Activated CD8-positive, alpha-beta memory T cell treated with anti-CD3 and anti-CD28 coated beads, Interleukin-2, amount 50 U/mL, for 1 hour (primary cell): ENCODE measurements around the gene OR4M1.
"Not testable (repeated sequence)": the region's sequence is repeated elsewhere in the genome, so short reads cannot be mapped to it uniquely, and the experiment has no call there.

Experiments
- DNase-seq: peaks from one replicate; pipeline ENCODE4 v3.0.0-alpha.2; 2020; ENCODE audit errors: extremely low read depth

Gene OR4M1, protein sequence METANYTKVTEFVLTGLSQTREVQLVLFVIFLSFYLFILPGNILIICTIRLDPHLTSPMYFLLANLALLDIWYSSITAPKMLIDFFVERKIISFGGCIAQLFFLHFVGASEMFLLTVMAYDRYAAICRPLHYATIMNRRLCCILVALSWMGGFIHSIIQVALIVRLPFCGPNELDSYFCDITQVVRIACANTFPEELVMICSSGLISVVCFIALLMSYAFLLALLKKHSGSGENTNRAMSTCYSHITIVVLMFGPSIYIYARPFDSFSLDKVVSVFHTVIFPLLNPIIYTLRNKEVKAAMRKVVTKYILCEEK

DNA sequence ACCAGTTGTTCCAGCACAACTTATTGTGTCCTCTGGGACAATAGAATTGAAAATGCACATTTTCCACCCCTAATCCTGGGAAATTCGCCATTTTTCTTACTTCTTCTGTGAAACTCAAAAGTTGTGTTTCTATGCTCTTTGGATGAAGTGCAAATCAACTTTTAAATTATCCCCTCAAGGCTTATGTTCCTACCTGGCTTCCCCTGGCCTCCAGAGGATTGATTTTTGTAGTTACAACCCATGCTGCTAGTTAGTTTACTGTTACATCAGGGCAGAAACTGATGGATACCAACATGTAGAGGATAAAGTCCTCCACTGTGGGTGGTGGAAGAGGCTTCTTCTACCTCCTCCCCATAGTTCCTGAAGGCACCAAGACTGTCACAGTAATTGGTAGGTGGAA, at the start of gene OR4M1:
Gene OR4M1 (plus strand): TSS at position 301 of the 400 bp plus-strand sequence. CDS start 6,819 bp downstream, outside the sequence.
- not testable (repeated sequence) for DNase-seq

DNA sequence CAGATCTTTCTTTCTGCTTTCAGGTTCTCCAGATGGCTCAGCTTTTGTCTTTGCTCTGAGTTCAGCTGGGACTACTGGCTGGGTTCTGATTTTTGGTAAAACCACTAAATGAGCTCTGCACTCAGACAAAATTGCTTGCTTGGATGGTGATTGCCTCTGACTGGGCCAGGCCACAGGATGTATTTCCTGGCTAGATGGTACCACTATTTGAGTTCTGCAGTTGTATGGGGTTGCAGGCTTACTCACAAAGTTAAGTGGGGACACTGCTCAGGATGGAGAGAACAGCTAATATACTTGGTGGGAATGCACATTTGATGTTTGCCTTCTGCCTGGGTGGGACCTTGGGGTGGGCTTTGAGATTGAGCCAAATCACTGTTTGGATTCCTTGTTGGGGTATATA, 43.9 kb upstream of the OR4M1 start:
- no peak for DNase-seq

DNA sequence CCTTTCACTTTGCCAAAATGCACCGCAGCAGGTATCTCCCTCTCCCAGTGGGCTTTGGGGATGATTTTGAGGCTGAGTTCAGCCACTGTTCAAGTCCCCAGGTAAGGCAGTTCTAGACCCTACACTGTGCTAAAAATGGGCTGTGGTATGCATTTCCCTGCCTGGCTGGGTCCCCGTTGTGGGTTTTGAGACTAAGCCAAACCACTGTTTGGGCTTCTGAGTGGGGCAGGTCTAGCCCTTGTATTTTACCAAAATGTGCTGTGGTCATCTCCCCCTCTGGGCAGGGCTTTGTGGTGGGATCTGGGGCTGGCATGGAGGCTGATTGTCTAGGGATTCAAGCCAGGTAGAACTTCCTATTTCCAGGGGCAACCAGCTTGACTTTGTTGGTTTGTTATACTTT, 43.5 kb upstream of the OR4M1 start:
- no peak for DNase-seq

DNA sequence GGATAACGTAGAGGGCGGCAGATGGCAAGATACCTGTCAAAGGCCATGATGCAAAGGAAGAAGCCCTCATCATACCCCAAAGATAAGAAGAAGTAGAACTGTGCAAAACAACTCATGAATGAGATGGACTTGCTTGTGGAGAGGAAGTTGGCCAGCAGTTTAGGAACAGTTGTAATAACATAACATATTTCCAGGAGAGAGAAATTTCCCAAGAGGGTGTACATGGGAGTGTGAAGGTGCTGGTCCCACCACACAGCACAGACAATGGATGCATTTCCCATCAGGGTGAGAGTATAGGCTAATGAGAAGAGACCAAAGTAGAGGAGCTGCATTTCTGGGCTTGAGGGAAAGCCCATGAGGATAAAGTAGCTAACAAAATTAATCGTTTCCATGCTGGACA, 39.4 kb upstream of the OR4M1 start:
- DNase-seq: not testable (repeated sequence)

DNA sequence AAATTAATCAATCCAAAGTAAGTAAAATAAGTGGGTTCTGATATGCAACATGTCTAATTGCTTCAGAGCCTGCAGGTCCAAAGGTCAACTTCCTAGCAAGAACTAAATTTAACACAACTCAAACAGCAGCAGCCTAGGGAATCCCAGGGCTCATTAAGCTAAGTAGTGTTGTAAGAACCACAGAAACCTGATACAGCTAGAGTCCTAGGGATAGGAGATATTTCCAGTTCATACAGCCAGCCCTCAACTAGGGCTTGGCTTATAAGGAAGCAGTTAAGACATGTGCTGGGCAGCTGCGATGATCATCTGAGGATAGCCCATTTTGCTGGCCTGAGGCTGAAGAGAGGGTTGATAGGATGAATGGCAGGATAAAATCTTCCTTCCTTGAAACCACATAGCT, 30.0 kb upstream of the OR4M1 start, which contains the start of gene OR4Q3:
Gene OR4Q3 (plus strand): TSS at position 316 of the 400 bp plus-strand sequence.
- DNase-seq: no peak

DNA sequence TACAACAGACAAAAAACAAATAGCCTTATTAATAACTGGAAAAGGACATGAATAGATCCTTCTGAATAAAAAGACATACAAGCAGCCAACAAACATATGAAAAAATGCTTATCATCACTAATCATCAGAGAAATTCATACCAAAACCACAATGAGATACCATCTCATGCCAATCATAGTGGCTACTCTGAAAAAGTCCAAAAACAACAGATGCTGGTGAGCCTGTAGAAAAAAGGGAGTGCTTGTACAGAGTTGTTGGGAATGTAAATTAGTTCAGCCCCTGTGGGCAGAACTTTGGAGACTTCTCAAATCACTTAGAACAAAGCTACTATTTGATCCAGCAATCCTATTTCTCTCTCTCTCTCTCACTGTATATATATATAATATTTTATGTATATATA, 21.0 kb upstream of the OR4M1 start:
- not testable (repeated sequence) for DNase-seq

DNA sequence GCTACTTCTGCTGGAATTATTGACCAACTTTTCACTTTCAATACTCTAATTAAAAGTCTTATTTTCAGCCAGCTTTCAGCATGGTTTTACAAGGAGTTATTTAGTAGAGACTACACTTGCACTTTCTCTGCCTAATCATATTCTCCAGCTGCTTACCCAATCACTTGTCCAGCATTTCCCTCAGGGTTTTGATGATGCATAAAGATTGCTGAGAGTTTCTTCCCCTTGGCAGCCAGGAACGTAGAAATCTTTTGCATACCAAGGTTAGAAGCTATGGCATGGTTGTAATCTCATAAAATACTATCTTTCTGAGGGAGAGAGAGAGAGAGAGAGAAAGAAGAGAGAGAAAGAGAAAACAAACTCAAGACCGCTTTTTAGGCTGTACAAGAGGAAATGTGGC, 19.1 kb upstream of the OR4M1 start:
- no peak for DNase-seq

DNA sequence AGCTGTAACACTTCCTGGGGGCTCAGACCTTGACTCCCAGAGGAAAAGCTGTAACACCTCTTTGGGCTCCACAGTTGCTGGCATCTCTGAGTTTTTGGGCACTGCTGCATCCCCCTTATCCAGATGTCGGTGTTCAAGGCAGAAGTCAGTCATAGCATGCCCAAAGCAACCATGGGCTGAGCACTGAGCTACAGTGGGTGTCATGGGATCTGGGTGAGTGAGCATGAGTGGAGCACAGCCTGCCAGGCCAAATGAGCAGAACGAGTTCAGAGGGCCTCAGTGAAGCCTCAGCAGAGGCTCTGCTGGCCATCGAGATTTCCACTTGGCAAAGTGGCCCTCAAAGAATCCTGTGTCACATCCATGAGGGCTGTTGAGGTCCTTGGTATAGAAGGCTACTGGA, 1.8 kb upstream of the OR4M1 start:
- not testable (repeated sequence) for DNase-seq

DNA sequence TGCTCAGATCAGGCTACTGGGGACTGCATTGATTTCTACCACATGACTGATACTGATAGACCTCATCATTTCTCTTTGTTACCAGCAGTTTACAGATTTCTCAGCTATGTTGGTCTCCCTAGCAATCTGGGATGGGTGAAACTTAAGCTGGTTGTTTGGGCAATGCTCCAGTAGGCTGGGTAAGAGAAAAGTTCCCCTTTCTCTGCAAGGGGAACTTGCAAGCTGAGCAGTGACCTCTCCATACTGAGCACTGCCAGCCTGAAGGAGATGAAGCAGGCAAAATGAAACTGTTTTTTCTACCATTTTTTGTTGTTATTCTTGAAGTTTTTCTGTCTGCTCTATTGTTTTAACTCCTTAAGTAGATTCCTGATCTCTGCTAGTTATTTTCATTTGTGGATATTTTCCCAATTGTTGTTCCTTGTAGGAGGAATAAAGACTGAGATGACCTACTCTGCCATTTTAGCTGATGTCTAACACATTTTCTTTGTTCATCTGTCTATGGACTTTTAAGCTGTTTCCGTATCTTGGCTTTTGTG, 1.3 kb upstream of the OR4M1 start:
- DNase-seq: no peak

DNA sequence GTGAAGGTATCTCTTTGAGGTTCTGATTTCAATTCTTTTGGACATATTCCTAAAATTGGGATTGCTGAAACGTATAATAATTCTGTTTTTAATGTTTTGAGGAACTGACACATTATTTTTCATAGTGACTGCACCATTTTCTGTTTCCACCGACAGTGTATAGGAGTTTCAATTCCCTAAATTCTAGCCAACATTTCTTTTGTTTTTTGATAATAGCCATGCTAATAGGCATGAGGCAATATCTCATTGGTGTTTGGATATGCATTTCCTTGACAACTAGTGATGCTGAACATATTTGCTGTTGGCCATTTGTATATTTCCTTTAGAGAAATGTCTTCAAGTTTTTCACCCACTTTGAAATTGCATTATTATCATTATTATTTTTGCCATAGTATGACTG, 850 bp upstream of the OR4M1 start:
- not testable (repeated sequence) for DNase-seq

DNA sequence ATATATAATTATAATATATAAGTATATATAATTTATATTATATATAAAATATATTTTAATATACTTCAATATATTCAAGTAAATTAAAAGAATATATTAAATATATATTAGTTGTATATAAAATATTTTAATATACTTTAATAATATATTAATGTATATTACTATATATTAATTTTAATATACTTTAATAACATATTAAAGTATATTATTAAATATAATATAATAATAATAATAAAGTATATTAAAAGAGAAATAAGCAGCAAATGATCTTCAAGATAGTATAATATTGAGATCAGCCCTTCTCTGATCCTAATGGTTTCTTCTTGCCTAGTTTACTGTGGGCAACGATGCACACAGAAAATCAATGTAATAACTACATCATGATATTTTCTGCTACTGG, 2.3 kb downstream of the OR4M1 start:
- DNase-seq: no peak

DNA sequence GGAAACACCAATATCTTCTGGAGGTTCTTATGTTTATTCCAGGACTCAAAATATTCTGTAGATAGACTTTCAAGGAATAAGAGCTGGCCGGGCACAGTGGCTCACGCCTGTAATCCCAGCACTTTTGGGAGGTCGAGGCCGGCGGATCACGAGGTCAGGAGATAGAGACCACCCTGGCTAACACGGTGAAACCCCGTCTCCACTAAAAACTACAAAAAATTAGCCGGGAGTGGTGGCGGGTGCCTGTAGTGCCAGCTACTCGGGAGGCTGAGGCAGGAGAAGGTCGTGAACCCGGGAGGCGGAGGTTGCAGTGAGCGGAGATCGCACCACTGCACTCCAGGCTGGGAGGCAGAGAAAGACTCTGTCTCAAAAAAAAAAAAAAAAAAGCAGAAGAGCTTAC, 12.5 kb downstream of the OR4M1 start:
- not testable (repeated sequence) for DNase-seq

DNA sequence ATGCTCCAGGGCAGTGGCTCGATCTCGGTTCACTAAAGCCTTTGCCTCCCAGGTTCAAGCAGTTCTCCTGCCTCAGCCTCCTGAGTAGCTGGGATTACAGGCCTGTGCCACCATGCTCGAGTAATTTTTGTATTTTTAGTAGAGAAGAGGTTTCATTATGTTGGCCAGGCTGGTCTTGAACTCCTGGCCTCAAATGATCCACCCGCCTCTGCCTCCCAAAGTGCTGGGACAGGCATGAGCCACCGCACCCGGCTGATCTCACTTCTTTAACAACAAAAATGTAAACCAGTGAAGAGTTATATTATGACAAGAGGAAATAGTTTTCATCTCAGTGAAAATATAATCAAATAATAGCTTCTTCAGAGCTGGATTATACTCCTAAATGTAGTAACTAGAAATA, 14.0 kb downstream of the OR4M1 start:
- DNase-seq: not testable (repeated sequence)

DNA sequence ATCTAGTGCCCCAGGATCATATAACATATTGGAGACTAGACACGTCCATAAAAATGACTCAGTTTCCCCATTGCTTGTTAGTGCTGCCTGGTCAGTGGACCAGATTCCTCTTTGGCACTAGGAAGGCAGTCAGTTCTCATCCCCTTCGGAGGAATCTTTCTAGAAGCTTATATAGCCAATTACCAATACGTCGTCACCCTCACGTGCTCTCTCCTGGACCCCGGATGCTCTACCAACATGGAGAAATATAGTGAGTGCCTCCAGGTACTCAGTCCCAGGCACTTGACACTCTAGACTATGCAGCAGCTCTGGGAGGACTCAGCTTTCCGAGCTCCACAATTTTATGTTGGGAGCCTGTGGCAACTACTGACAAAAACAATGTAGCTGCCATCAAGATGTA, 14.8 kb downstream of the OR4M1 start:
- DNase-seq: not testable (repeated sequence)

DNA sequence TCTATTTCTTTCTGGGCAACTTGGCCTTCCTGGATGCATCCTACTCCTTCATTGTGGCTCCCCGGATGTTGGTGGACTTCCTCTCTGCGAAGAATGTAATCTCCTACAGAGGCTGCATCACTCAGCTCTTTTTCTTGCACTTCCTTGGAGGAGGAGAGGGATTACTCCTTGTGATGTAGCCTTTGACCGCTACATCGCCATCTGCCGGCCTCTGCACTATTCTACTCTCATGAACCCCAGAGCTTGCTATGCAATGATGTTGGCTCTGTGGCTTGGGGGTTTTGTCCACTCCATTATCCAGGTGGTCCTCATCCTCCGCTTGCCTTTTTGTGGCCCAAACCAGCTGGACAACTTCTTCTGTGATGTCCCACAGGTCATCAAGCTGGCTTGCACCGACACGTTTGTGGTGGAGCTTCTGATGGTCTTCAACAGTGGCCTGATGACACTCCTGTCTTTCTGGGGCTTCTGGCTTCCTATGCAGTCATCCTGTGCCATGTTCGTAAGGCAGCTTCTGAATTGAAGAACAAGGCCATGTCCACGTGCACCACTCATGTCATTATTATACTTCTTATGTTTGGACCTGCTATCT, 23.3 kb downstream of the OR4M1 start:
- not testable (repeated sequence) for DNase-seq

DNA sequence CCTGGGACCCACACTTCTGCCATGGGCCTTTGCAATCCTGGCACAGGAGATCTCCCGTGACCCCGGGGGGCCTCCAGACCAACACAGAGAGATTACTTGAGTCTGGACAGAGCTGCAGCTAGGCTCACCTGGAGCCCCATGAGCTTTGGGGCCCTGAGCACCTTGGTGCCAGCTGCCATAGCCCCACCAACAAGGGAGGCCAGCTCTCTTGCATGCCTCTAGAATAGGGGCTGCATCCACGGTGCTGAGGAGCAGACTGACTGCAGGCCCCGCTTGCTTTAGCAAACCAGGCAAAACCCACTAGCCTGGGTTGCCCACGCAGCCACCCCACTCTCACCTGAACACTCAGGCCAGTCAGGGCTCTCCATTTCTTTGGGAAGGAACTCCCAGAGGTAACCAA, 26.6 kb downstream of the OR4M1 start:
- DNase-seq: no peak

DNA sequence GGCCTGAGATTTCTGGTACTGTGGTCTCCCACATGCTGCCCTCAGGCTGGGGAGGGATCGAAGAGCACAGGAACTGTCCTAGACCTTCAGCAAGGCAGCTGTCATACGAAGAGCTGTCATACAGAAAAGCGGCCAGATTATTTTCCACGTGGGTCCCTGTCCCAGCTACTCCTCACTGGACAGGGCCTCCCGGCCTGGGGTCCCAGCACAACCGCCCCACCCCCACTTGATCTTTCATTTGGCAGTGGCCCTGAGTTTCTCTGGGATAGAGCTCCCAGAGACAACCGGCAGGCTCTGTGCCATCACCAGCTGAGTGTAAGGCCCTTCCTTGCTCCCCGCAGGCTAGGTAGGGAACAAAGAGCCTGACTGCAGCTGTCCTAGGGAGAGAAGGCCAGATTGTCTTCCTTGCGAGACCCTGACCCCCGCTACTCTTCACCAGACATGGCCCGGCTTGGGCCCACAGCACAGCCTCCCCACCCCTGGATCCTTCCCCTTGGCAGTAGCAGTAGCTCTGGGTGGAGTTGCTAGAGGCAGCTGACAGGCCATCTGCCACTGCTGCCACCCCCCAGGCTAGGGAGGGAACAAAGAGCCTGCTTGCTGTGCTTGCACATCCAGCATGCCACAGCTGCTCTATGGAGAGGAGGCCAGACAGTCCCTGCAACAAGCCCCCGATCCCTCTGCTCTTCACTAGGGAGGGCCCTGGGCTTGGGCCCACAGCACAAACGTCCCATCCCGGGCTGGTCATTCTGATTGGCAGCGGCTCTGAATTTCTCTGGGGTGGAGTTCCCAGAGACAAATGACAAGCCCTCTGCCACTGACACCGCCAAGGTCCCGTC, 27.2 kb downstream of the OR4M1 start:
- no peak for DNase-seq

DNA sequence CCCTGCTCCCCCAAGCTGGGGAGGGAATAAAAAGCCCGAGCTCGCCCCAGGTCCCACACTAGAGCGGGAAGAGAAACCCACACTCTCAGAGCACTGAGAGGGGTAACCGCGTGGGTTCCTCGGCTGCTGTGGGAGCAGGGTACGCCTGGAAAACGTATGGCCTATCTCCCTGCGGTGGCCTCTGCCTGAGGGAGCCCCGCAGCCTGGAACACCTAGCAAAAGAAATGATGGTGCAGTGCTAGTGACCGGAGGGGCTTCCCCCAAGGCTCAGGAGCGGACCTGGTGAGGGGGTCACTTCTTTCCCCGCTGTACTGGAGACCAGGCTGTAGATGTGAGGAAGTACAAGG, 27.8 kb downstream of the OR4M1 start:
- no peak for DNase-seq

DNA sequence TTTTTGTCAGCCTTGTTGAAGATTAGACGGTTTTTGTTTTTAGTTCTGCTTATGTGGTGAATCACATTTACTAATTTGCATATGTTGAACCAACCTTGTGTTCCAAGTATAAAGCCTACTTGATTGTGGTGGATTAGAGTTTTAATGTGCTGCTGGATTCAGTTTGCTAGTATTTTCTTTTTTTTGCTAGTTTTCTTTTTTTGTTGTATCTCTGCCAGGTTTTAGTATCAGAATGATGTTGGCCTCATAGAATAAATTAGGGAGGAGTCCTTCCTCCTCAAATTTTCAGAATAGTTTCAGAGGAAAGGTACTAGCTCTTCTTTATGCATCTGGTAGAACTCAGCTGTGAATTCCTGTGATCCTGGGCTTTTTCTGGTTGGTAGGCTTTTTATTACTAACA, 30.2 kb downstream of the OR4M1 start, which contains the start of gene OR4N2:
Gene OR4N2 (plus strand): TSS at position 301 of the 400 bp plus-strand sequence. CDS start 23,679 bp downstream, outside the sequence.
- not testable (repeated sequence) for DNase-seq

DNA sequence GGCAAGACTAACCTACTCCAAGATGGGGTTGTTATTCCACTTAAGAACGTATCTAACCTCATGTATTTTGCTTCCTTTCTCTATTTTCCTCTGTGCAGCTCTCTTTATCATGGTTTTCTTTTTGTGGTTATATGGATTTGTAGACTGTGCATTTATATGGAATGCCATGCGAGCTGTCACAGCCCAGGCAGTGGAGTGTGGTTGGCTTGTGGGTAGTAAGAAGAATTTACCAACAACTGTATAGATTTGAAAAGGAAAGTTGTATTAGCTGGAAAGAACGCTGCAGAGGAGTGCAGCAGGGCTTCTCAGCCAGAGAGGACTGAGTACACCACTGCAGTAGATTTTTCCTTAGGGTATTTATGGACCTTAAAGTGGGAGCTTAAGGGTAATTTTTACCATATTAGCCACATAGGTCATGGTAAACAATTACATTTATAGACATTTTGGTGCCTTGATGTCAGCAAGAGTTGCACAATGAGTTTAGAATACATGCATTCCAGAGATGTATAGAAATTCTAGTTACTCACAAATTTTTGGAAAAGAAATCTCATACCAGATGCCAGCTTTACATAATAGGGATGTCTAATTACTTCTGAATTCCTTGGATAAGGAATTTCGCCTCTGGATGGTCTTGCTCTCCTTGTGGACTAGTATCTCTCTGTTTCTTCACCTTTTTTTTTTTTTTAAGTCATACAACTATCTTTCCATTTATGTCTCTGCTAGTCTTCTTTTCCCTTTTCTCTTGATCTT, 40.0 kb downstream of the OR4M1 start:
- not testable (repeated sequence) for DNase-seq

DNA sequence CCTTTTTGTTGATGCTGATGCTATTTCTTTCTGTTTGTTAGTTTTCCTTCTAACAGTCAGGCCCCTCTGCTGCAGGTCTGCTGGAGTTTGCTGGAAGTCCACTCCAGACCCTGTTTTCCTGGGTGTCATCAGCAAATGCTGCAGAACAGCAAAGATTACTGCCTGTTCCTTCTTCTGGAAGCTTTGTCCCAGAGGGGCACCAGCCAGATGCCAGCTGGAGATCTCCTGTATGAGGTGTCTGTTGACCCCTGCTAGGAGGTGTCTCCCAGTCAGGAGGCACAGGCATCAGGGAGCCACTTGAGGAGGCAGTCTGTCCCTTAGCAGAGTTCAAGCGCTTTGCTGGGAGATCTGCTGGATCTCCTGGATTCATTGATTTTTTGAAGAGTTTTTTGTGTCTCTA, 46.6 kb downstream of the OR4M1 start:
- not testable (repeated sequence) for DNase-seq
